Breast epithelium (tissue), 3 donors: ENCODE measurements around the gene ABT1.

Experiments
- CTCF ChIP-seq, 3 donors: fragments of 450-650 bp; IDR thresholded peaks; one replicate each; pipeline ENCODE4 v1.5.1; 2016 to 2017; ENCODE audit warnings: antibody characterized with exemption in 3 of 3, mild to moderate bottlenecking in 3 of 3, moderate library complexity in 3 of 3
- POLR2A ChIP-seq: fragments of 450-650 bp; IDR thresholded peaks from one replicate; pipeline ENCODE4 v1.6.1; 2016; ENCODE audit warnings: antibody characterized with exemption, mild to moderate bottlenecking, moderate library complexity
- POLR2AphosphoS5 ChIP-seq, 3 donors: sonication (generic); formaldehyde crosslinking; IDR thresholded peaks; one replicate each; pipeline ENCODE4 v1.6.1; 2017; ENCODE audit warnings: antibody characterized with exemption in 3 of 3

DNA sequence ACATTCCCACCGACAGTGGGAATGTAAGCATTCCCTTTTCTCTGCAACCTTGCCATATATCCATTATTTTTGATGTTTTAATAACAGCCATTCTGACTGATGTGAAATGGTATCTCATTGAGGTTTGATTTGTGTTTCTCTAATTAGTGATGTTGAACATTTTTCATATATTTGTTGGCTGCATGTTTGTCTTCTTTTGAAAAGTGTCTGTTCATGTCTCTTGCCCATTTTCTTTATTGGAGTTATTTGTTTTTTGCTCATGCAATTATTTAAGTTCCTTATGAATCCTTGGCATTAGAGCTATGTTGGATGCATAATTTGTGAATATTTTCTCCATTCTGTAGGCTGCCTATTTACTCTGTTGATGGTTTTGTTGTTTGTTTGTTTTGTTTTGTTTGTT lies 18.0 kb upstream of the ABT1 start:
- TF ChIP-seq POLR2A (no peak), CTCF (IDR thresholded peaks at IDR 0.05) (no peak), POLR2AphosphoS5 (IDR thresholded peaks at IDR 0.05) (no peak)
